Transverse colon (tissue), 4 donors: Measurements from ENCODE around the gene NTRK2. TPM values are rescaled to one million over a fixed set of nuclear protein-coding genes. Genes with fewer than 3 reads are reported as not detected.

Source experiments
- DNase-seq: peaks from one replicate; pipeline ENCODE4 v3.0.0-alpha.2; 2019
- H3K27ac ChIP-seq, 4 donors: fragments of 200-600 bp; sonication (generic); 2 replicates each; pipeline ENCODE4 v1.5.1; 2016 to 2018; ENCODE audit warnings: inconsistent platforms in 4 of 4
- H3K27me3 ChIP-seq: fragments of 200-600 bp; sonication (generic); 2 replicates; pipeline ENCODE4 v1.5.1; 2017; ENCODE audit warnings: inconsistent platforms
- H3K36me3 ChIP-seq, 4 donors: fragments of 200-600 bp; sonication (generic); 2 replicates each; pipeline ENCODE4 v1.5.1; 2017 to 2019; ENCODE audit warnings: inconsistent platforms in 4 of 4
- H3K4me1 ChIP-seq, 4 donors: fragments of 200-600 bp; sonication (generic); 2 replicates each; pipeline ENCODE4 v1.5.1; 2017 to 2020; ENCODE audit warnings: inconsistent platforms in 4 of 4
- H3K4me3 ChIP-seq, 4 donors: fragments of 200-600 bp; sonication (generic); 1 replicate in 1 of 4; 2 replicates in 3 of 4; pipeline versions ENCODE4 v1.5.1 to v1.6.1; 2017 to 2019; ENCODE audit warnings: inconsistent platforms in 4 of 4
- H3K9me3 ChIP-seq, 2 donors: fragments of 200-600 bp; sonication (generic); 2 replicates each; pipeline ENCODE4 v1.5.1; 2017 to 2019; ENCODE audit warnings: inconsistent platforms in 2 of 2
- EP300 ChIP-seq: sonication (generic); formaldehyde crosslinking; IDR thresholded peaks from one replicate; pipeline ENCODE4 v1.6.1; 2017; ENCODE audit warnings: antibody characterized with exemption, low read depth
- POLR2A ChIP-seq: fragments of 450-650 bp; IDR thresholded peaks from one replicate; pipeline ENCODE4 v1.6.1; 2016; ENCODE audit warnings: antibody characterized with exemption, mild to moderate bottlenecking, moderate library complexity
- POLR2AphosphoS5 ChIP-seq, 3 donors: sonication (generic); formaldehyde crosslinking; IDR thresholded peaks; one replicate each; pipeline ENCODE4 v1.6.1; 2016; ENCODE audit warnings: antibody characterized with exemption in 3 of 3
- WGBS, 2 donors: methylation state at CpG; one replicate each; pipeline ENCODE4 v1.1.5; 2018; ENCODE audit warnings: low coverage in 1 of 2; 5-methylcytosine and 5-hydroxymethylcytosine counted together
- in situ Hi-C, 4 donors: fragments of 200-750 bp; cut with MboI; loops; one replicate each; pipeline versions ENCODE4 v1.15.0 to v1.15.1; 2017; ENCODE audit warnings: low sequenced_read_pairs in 3 of 4, low pct_ligation_motif_present in 1 of 4, low pct_unique_long_range_greater_than_20kb in 1 of 4
- intact Hi-C: fragments of 100-400 bp; cut with DNase I; formaldehyde crosslinking; loops from one replicate; pipeline ENCODE4 v1.15.1; 2023; ENCODE audit warnings: low total_unique reads
- total RNA-seq, 4 donors: library from RNA; depleted of rRNA; stranded (reverse); fragments of >200 nt; gene quantifications; one replicate each; pipeline ENCODE4 v1.1.0, GENCODE V29; 2016
- TF ChIP-seq, protein P1 (sequence below), 5 experiments: fragments of 200-600 bp in 3 of 5; fragments of 450-650 bp in 2 of 5; sonication (generic) in 3 of 5; IDR thresholded peaks; 1 replicate in 2 of 5; 2 replicates in 3 of 5; pipeline ENCODE4 v1.5.1; 2016 to 2017; ENCODE audit warnings: antibody characterized with exemption in 5 of 5, inconsistent platforms in 3 of 5, mild to moderate bottlenecking in 2 of 5, moderate library complexity in 1 of 5

NTRK2 gene
- total RNA-seq, 4 donors from 2014 or later = 2.2 to 10.1 (median 6.4) TPM

DNA sequence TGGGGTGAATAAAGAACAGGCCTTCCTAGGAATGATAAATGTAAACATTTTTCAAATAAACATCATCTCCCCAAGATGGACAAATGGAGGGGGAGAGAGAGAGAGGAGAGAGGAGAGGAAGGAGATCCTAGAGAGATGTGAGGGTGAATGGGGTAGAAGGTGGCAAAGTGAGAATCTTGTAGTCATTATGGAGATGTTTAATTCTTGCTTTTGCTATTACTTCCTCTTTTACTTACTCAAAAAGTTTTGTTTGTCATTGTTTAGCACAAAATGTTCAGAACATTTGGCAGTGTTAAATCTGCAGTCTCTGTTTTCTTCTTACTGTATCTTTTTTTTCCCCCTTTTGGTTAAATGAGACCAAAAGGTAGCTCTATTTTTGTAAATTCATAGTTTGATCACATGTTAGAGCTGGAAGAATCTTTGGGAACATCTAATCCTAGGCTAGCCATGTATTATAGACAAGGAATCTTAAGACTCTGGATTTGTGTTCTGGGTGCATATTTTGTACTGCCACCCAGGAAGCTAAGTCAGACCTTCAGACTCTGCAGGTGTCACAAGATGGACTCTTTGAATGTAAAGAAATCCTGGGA is 266.1 kb downstream of the NTRK2 start:
- in situ Hi-C loops (no loop called here), intact Hi-C loops (no loop called here)
- H3K4me3 ChIP-seq = no peak overlapping the region

DNA sequence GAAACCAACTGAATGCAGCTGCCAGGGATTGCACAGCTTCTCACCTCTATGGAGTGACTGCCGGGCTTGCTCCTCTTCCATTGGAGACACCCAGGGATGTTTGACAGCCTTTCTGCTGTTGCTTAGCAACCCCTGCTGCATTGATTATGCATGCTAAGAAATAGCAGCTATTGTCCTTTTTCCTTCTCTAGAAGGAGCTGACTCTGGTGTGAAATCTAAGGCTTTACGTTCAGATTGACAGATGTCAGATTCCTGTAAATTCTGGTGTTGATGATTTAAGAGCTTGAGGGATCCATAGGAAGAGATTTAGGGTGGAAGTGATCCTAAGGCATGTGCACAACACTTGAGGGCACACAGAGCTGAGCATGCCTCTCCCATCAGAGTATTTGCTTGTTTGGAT is 267.7 kb downstream of the NTRK2 start:
- Histone ChIP-seq H3K36me3 (no peaks in the 10 kb centered on the region), H3K27ac (no peak overlapping the region), H3K9me3 (no peaks in the 10 kb centered on the region), H3K27me3 (no peaks in the 10 kb centered on the region), H3K4me1 (peaks cover 0 to 11% (median 3%) of the 10 kb centered on the region in 4 donors), H3K4me3 (no peak overlapping the region)
- TF ChIP-seq POLR2AphosphoS5 (IDR thresholded peaks at IDR 0.05) (no peak), POLR2A (no peak)
- TF ChIP-seq, protein P1, sequence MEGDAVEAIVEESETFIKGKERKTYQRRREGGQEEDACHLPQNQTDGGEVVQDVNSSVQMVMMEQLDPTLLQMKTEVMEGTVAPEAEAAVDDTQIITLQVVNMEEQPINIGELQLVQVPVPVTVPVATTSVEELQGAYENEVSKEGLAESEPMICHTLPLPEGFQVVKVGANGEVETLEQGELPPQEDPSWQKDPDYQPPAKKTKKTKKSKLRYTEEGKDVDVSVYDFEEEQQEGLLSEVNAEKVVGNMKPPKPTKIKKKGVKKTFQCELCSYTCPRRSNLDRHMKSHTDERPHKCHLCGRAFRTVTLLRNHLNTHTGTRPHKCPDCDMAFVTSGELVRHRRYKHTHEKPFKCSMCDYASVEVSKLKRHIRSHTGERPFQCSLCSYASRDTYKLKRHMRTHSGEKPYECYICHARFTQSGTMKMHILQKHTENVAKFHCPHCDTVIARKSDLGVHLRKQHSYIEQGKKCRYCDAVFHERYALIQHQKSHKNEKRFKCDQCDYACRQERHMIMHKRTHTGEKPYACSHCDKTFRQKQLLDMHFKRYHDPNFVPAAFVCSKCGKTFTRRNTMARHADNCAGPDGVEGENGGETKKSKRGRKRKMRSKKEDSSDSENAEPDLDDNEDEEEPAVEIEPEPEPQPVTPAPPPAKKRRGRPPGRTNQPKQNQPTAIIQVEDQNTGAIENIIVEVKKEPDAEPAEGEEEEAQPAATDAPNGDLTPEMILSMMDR (IDR thresholded peaks at IDR 0.05) = no peak
- in situ Hi-C loops (no loop called here), intact Hi-C loops (no loop called here)
- 83 to 84% methylated on average over 2 of the region's 2 CpGs for WGBS, 2 donors
- DNase-seq = no peak

More for the DNA sequence above, 266.1 kb downstream of the NTRK2 start:
- TF ChIP-seq EP300 = no peak
- peaks cover 0 to 5% (median 0%) of the 10 kb centered on the region in 4 donors for H3K4me1 ChIP-seq
- H3K27ac ChIP-seq = no peak overlapping the region
- H3K9me3 ChIP-seq = no peaks in the 10 kb centered on the region
- H3K27me3 ChIP-seq = no peaks in the 10 kb centered on the region
- no peaks in the 10 kb centered on the region for H3K36me3 ChIP-seq
- no peak for DNase-seq

DNA sequence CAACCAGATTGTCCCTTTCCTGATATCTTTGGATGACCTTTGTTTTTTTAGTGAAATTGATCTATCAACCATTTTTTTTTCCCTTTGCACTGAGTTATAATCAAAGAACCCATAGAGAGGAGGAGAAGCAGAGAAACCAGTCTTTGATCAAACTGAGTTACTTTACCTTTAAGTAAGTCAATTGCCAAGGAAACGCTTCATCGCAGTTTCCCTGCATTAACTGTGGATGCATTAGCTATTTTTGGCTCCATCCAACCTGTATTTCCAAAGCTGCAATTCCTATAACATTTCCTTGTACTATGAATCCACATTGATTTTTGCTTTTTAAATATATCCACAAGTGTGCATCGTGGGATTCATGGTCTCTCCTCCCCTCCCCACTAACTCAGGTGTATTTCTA is 268.1 kb downstream of the NTRK2 start:
- TF ChIP-seq POLR2AphosphoS5 (IDR thresholded peaks at IDR 0.05) (no peak), EP300 (no peak), POLR2A (no peak)
- TF ChIP-seq, protein P1 (IDR thresholded peaks at IDR 0.05) = no peak
- Histone ChIP-seq H3K4me3 (no peak overlapping the region), H3K36me3 (no peaks in the 10 kb centered on the region), H3K27me3 (no peaks in the 10 kb centered on the region), H3K4me1 (peaks cover 0 to 11% (median 3%) of the 10 kb centered on the region in 4 donors), H3K27ac (no peak overlapping the region), H3K9me3 (no peaks in the 10 kb centered on the region)
- intact Hi-C loops (no loop called here), in situ Hi-C loops (no loop called here)
- DNase-seq = no peak
- WGBS, 2 donors = 52 to 75% methylated on average over 3 of the region's 3 CpGs

DNA sequence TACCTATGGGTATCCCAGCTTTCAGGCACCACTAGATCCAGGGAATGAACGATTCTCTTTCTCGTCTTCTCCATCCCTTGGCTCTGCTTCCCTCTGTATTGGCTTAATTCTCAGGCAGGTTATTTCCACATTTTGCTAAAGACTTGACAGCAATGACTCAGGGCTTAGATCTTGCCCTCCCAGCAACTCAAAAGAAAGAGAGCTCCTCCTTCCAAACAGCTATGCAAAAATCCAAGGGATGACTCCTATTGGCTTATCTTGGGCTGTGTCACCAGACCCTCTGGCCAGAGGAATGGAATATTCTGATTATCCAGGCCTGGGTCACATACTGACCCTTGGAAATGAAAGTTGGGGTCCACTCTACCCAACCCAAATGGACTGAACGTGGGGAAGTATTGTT is 270.2 kb downstream of the NTRK2 start:
- no peak for DNase-seq
- intact Hi-C loops = no loop called here
- TF ChIP-seq, protein P1 (IDR thresholded peaks at IDR 0.05) = no peak
- TF ChIP-seq EP300 (no peak), POLR2A (no peak), POLR2AphosphoS5 (IDR thresholded peaks at IDR 0.05) (no peak)
- peaks cover 0 to 11% (median 3%) of the 10 kb centered on the region in 4 donors for H3K4me1 ChIP-seq
- 76 to 91% methylated on average over 3 of the region's 3 CpGs for WGBS, 2 donors
- no peaks in the 10 kb centered on the region for H3K27me3 ChIP-seq
- H3K27ac ChIP-seq = no peak overlapping the region
- no peaks in the 10 kb centered on the region for H3K36me3 ChIP-seq
- in situ Hi-C loops = loop anchor here in 1 of 4 donors (10.0 kb wide), 1 partner anchor 245 kb away; no protein-coding TSS in a partner anchor
- H3K4me3 ChIP-seq = no peak overlapping the region
- no peaks in the 10 kb centered on the region for H3K9me3 ChIP-seq

DNA sequence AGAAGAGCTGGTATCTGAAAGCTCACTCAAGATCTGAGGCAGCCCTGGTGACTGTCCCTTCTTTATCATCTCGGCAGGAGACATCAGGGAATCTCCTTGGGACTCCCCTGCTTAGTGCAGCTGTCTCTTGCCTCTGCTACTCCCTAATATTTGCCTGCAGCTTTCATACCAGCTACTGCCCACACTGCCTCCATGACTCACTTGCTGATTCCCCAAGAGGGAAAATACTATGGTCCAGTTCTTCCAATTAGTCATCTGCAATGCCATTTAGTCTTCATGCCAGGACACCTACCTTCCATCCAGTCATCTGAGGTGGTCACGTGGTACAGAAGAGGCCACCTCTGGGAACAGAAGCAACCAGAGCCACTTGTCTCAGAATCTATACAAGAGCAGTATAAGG is 270.8 kb downstream of the NTRK2 start:
- H3K27ac ChIP-seq = no peak overlapping the region
- no peaks in the 10 kb centered on the region for H3K27me3 ChIP-seq
- intact Hi-C loops (no loop called here), in situ Hi-C loops (loop anchor here in 1 of 4 donors (10.0 kb wide), 1 partner anchor 245 kb away; no protein-coding TSS in a partner anchor)
- TF ChIP-seq, protein P1 (IDR thresholded peaks at IDR 0.05) = no peak
- TF ChIP-seq POLR2A (no peak), EP300 (no peak), POLR2AphosphoS5 (IDR thresholded peaks at IDR 0.05) (no peak)
- no peaks in the 10 kb centered on the region for H3K36me3 ChIP-seq
- WGBS, 2 donors = 82 to 83% methylated on average over 1 to 2 of the region's 2 CpGs
- peaks cover 0 to 11% (median 3%) of the 10 kb centered on the region in 4 donors for H3K4me1 ChIP-seq
- DNase-seq = no peak
- no peak overlapping the region for H3K4me3 ChIP-seq
- no peaks in the 10 kb centered on the region for H3K9me3 ChIP-seq
